ENCODE results near the gene KRT33A.

DNA sequence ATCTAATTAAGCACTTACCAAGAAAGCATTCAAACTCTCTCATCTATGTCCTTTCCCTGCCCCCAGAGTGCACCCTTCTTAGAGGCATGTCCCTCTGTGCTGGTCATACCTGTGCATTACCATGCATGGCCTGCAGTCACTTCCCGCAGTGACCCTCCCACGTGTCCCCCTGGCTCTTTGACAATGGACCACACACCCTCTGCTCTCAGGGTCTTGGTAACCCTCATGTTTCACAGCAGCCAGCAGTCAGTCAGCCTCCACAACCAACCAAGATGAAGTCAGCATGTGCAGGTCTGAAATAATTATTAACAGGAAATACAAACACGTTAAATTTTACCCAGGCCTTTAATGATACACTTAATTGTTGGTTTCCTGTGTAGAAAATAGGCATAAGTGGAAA is 10.1 kb downstream of the KRT33A start:
- no peak for TF ChIP-seq POLR2AphosphoS5 (IDR thresholded peaks at IDR 0.05; ENCODE audit: low read depth, low read length)
- no peak for TF ChIP-seq POU5F1 (IDR thresholded peaks at IDR 0.05; ENCODE audit: low read depth, low read length)
- TF ChIP-seq CTCF (IDR thresholded peaks at IDR 0.05; ENCODE audit: control extremely low read depth in 1 of 3, insufficient read depth in 1 of 3, low read depth in 1 of 3, low read length in 3 of 3), result no peak

All from H1 (cell line).